GM13976 (cell line): ENCODE results near the gene MSANTD1.

Source experiments
- DNase-seq: peaks from one replicate; pipeline ENCODE4 v3.0.0; 2012; ENCODE audit warnings: low spot score
- in situ Hi-C: fragments of 300-500 bp; cut with MboI; formaldehyde crosslinking; loops from one replicate; pipeline ENCODE4 v1.12.0; 2022; ENCODE audit warnings: low sequenced_read_pairs, mixed read lengths, inconsistent platforms; ENCODE audit not compliant: unreplicated experiment
- TF ChIP-seq, protein P1 (sequence below): IDR thresholded peaks from 2 replicates; pipeline ENCODE4 v1.5.1; 2012; ENCODE audit warnings: borderline replicate concordance, mild to moderate bottlenecking; ENCODE audit not compliant: insufficient read depth; ENCODE audit errors: extremely low read depth, missing control alignments, control extremely low read depth

Gene MSANTD1

DNA sequence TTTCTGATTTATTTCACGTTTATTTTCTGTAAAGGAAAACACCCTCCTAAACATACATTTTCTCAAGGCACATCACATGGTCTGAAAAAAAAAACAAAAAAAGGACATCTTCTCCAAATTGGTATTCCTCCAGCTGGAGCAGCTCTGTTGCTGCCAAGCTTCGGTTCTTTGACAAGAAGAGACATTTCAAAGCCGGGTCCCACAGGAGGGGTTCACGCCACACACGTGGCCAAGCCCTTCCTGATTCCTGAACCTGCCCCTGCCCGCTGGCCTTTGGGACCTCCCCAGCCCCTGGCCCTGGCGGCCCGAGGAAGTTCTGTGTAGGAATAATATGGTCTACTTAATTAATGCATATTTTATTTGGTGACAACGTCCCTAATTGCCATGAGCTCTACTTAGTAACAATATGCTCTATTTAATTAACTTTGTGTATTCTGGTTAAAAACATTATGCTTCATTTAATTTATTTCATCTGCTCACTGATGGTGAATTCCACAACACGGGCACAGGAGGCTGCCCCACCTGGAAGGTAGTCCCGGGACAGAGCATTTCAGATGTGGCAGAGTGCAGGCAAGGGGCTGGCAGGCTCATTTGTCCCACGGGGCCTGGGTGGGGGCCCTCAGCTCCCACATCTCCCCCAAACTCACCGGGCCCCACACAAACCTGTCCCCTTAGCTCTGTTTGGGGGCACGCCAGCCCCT is 38.5 kb downstream of the MSANTD1 start:
- peak; percentile 19 for DNase-seq
- in situ Hi-C loops = no loop called here
- TF ChIP-seq, protein P1, sequence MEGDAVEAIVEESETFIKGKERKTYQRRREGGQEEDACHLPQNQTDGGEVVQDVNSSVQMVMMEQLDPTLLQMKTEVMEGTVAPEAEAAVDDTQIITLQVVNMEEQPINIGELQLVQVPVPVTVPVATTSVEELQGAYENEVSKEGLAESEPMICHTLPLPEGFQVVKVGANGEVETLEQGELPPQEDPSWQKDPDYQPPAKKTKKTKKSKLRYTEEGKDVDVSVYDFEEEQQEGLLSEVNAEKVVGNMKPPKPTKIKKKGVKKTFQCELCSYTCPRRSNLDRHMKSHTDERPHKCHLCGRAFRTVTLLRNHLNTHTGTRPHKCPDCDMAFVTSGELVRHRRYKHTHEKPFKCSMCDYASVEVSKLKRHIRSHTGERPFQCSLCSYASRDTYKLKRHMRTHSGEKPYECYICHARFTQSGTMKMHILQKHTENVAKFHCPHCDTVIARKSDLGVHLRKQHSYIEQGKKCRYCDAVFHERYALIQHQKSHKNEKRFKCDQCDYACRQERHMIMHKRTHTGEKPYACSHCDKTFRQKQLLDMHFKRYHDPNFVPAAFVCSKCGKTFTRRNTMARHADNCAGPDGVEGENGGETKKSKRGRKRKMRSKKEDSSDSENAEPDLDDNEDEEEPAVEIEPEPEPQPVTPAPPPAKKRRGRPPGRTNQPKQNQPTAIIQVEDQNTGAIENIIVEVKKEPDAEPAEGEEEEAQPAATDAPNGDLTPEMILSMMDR = no peak

DNA sequence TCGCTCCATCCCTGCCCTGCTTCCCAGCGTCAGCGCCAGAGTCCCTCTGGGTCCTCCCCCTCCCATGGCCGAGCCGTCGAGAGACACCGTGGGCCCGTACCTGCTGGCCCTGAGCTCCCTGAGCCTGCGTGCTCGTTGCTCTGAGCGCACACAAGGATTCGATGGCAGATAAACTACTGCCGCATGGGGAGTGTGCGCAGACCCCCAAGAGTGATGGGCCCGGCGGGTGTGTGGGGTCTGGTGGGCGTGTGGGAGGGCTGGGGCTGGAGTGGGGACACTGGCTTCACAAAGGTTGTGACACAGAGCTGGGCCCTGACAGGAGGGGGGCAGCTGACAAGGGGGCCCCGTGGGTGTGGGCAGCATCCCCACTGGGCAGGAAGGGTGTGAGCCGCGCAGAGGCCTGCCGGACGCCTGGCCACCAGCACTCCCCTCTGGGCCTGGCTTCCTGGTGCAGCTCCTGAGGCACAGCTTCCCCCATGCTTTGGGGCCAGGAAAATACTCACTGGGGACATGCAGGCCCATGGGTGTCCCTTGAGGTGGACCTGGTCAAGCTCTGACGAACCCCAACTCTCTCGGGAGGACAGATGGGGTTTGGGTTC is 39.1 kb downstream of the MSANTD1 start:
- TF ChIP-seq, protein P1 = no peak
- peak; percentile 22 for DNase-seq
- in situ Hi-C loops = no loop called here

DNA sequence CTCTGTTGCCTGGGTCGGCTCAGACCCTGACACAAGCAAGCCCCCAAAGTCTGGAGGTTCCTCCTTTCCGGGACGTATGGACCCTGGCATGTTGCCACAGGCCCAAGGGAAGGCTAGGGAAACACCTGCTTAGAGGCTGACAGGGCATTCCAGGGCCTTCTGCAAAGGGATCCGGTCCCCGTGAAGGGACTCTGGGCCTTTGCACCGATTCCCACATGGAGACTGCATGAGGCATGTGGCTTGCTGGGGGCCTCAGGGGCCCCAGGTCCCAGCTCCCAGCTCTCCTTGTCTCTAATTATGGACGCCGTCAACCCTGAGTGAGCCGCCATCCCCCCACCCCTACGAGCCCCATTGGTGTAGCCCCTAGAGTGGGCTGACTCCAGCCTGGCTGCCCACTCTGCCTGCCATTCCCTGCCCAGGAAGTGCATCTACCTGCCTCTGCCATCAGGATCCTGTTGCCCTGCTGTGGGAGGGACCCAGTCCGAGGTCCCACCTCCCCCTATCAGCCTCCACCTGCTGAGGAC is 39.7 kb downstream of the MSANTD1 start:
- no peak for DNase-seq
- in situ Hi-C loops = no loop called here
- TF ChIP-seq, protein P1 = no peak

DNA sequence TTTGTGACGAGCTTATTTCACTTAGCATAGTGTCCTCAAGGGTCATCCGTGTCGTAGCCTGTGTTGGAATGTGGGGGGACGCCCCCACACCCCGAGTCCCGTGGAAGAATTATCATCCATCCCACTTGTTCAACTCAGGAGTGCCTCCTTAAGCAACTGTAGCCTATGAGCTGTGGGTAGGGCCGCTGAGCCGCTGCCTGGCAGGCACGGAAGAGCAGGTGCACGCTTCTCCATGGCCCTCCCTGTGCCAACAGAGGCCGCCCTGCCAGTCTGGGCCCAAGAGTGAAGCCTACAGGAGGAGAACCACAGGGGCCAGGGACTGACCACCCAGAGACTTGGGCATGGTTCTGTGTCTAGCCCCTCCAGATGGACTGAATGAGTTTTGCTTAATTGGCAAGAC is 41.5 kb downstream of the MSANTD1 start:
- in situ Hi-C loops = no loop called here
- no peak for DNase-seq
- TF ChIP-seq, protein P1 = no peak

DNA sequence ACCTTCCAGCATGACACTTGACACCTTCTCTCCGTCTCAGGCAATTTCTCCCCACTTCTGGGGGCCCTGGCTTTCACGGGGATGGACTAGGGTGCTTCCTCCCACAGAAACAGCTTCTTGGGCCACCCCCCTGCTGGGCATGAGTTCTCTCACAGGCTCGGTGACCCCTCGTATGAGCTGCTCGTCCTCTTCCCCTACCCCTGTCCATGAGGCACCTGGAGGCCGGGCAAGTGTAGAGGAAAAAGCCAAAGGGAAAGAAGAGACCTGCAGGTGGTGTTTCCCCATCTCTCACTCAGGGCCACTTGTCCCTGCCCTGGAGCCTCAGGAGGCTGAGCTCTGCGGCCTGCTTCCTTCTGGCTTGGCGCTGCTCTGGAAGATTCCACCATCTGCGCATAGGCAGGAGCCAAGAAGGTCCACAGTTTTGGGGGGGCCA is 41.9 kb downstream of the MSANTD1 start:
- in situ Hi-C loops = no loop called here
- TF ChIP-seq, protein P1 = no peak
- DNase-seq = peak; percentile 28

DNA sequence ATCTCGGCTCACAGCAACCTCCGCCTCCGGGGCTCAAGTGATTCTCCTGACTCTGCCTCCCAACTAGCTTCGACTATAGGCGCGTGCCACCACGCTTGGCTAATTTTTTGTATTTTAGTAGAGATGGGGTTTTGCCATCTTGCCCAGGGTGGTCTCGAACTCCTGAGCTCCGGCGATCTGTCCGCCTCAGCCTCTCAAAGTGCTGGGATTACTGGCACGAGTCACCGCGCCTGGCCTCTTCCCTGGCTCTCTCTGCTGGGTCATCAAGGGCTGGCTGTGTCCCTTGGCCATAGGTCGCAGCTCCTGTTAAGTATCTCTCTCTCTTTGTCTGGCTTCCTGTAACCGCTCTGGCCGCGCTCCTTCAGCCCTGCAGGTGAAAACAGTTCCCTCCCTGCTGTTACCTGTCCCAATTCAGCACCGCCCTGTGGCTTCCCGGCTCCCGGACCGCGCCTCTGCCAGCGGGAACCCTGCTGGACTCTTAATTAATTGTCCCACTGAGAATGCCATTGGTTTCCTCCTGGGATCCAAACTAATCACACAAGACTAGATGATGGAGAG is 42.5 kb downstream of the MSANTD1 start:
- DNase-seq = peak; percentile 43
- in situ Hi-C loops = no loop called here
- TF ChIP-seq, protein P1 = no peak
